22Rv1 (cell line): ENCODE measurements around the gene TFG.

ENCODE experiments used
- ZFX ChIP-seq: fragments of 450-650 bp; IDR thresholded peaks from 2 replicates; pipeline ENCODE4 v1.6.1; 2017; ENCODE audit warnings: antibody characterized with exemption, borderline replicate concordance
- TF ChIP-seq, protein P1 (sequence below): fragments of 450-650 bp; IDR thresholded peaks from 2 replicates; pipeline ENCODE4 v1.5.1; 2017; ENCODE audit warnings: mild to moderate bottlenecking

DNA sequence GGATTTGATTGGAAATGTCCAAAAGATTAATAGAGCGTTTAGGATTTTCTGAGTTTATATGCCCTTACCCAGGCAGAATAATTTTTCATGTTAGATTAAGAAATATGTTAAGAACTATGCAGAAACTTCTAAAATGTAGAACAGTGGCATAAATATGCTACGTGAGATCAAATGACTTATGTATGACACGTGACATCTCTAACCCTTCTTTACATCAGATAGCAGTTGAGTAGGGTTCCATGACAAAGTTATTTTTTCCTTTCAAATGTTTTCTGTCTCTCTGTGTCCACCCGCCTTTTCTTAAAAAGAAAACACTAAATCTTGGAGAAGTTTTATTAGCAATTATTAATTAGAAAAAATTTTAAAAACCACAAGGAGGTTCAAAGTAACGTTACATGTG lies 8.6 kb upstream of the TFG start:
- TF ChIP-seq, protein P1, sequence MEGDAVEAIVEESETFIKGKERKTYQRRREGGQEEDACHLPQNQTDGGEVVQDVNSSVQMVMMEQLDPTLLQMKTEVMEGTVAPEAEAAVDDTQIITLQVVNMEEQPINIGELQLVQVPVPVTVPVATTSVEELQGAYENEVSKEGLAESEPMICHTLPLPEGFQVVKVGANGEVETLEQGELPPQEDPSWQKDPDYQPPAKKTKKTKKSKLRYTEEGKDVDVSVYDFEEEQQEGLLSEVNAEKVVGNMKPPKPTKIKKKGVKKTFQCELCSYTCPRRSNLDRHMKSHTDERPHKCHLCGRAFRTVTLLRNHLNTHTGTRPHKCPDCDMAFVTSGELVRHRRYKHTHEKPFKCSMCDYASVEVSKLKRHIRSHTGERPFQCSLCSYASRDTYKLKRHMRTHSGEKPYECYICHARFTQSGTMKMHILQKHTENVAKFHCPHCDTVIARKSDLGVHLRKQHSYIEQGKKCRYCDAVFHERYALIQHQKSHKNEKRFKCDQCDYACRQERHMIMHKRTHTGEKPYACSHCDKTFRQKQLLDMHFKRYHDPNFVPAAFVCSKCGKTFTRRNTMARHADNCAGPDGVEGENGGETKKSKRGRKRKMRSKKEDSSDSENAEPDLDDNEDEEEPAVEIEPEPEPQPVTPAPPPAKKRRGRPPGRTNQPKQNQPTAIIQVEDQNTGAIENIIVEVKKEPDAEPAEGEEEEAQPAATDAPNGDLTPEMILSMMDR, result no peak
- TF ChIP-seq ZFX, result no peak
